ENCODE data around the gene OR8B3. TPM values are rescaled to one million over a fixed set of nuclear protein-coding genes. Genes with fewer than 3 reads are reported as not detected.
"Not testable (repeated sequence)": the region's sequence is repeated elsewhere in the genome, so short reads cannot be mapped to it uniquely, and the experiment has no call there.

OR8B3 gene
- total RNA-seq, 1 experiment from 2014 or later: not detected

DNA sequence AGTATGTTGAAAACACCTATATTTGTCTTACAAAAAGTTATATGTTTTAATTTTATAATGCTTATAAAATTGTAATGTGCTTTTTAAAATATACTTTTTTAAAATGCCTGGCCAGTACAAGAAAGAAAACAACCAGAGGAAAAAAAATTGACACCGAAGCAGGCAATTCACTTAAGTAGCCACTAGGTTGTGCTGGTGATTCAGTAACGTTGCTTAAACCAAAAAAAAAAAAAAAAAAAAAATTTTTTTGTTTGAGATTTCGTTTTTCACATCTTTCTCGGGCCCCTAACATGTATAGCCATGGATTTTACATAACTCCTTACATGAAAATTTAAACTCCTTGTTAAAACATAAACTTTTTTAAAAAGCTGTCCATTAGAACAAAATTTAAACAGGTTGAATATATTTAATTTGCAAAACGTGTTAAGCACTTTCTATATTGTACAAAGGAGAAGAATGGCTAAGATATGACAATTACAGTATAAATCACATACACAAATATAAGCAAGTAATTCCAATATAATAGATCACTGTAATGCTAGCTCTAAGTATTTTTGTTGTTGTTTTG, 16.6 kb upstream of the OR8B3 start:
- no peak overlapping the region for H3K4me2 ChIP-seq
- H3K9me2 ChIP-seq (ENCODE audit: insufficient read depth): no peaks in the 10 kb centered on the region; the same call in 1 of the 2 replicates
- no peaks in the 10 kb centered on the region for H3K36me3 ChIP-seq (ENCODE audit: low read depth)
- no peaks in the 10 kb centered on the region for H3K9me3 ChIP-seq (ENCODE audit: insufficient read depth, low read depth)
- no peaks in the 10 kb centered on the region for H3K79me2 ChIP-seq (ENCODE audit: low read depth)
- no peak overlapping the region for H3K27ac ChIP-seq
- H3K4me3 ChIP-seq: no peak overlapping the region
- H3F3A ChIP-seq (ENCODE audit: insufficient read depth, low read depth): no peaks in the 10 kb centered on the region
- peaks cover 5% of the 10 kb centered on the region for H3K27me3 ChIP-seq (ENCODE audit: insufficient read depth, low read depth)
- DNase-seq: peak in 1 of 2 experiments; percentile 39
- ChIA-PET CTCF (no interaction called here), POLR2A (ENCODE audit: unreplicated experiment) (no interaction called here)
- no peaks in the 10 kb centered on the region for H4K20me1 ChIP-seq (ENCODE audit: insufficient read depth)
- no peaks in the 10 kb centered on the region for H3K4me1 ChIP-seq (replicated peaks; ENCODE audit: insufficient read depth)
- H2AFZ ChIP-seq: no peak overlapping the region
- TF ChIP-seq EZH2 (IDR thresholded peaks at IDR 0.05; ENCODE audit: low read depth): no peak
- TF ChIP-seq, protein P1, sequence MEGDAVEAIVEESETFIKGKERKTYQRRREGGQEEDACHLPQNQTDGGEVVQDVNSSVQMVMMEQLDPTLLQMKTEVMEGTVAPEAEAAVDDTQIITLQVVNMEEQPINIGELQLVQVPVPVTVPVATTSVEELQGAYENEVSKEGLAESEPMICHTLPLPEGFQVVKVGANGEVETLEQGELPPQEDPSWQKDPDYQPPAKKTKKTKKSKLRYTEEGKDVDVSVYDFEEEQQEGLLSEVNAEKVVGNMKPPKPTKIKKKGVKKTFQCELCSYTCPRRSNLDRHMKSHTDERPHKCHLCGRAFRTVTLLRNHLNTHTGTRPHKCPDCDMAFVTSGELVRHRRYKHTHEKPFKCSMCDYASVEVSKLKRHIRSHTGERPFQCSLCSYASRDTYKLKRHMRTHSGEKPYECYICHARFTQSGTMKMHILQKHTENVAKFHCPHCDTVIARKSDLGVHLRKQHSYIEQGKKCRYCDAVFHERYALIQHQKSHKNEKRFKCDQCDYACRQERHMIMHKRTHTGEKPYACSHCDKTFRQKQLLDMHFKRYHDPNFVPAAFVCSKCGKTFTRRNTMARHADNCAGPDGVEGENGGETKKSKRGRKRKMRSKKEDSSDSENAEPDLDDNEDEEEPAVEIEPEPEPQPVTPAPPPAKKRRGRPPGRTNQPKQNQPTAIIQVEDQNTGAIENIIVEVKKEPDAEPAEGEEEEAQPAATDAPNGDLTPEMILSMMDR (conservative IDR thresholded peaks at IDR 0.05): peak; percentile 72
- no TSS peak for BruUV-seq (replicated peaks)
- intact Hi-C loops (cut with micrococcal nuclease; ENCODE audit: unreplicated experiment): loop anchor here (2.0 kb wide), 1 partner anchor 421 kb away; no protein-coding TSS in a partner anchor

DNA sequence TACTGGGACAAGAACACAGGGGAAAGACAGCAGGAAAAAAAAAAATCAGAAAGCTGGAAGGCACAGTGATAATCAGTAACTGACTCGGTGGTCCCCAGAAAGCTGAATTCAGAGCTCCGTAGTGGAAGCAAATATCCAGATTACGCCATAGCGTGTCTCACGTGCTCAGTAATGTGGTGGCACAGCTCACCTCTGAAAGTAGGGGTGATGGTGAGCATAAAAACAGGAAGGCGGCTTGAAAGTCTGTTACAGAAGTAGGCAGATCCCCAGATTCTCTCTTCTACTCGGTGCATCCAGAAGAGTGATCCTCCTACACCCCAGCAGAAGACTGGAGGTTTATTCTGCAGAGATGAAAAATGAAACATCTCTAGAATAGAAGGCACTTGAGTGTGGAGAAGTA, 11.1 kb upstream of the OR8B3 start:
- CTCF ChIA-PET: no interaction called here
- Histone ChIP-seq H3K4me1 (replicated peaks; ENCODE audit: insufficient read depth) (no peaks in the 10 kb centered on the region), H3K9me2 (ENCODE audit: insufficient read depth) (no peaks in the 10 kb centered on the region; the same call in 1 of the 2 replicates), H3K27me3 (ENCODE audit: insufficient read depth, low read depth) (peaks cover 16% of the 10 kb centered on the region; the same call in 1 of the 2 replicates), H3K4me2 (no peak overlapping the region), H3F3A (ENCODE audit: insufficient read depth, low read depth) (no peaks in the 10 kb centered on the region), H3K79me2 (ENCODE audit: low read depth) (no peaks in the 10 kb centered on the region), H2AFZ (no peak overlapping the region), H3K27ac (no peak overlapping the region), H3K4me3 (no peak overlapping the region), H3K36me3 (ENCODE audit: low read depth) (no peaks in the 10 kb centered on the region), H4K20me1 (ENCODE audit: insufficient read depth) (no peaks in the 10 kb centered on the region), H3K9me3 (ENCODE audit: insufficient read depth, low read depth) (no peaks in the 10 kb centered on the region)
- no TSS peak for BruUV-seq (replicated peaks)
- POLR2A ChIA-PET (ENCODE audit: unreplicated experiment): no interaction called here
- intact Hi-C loops (cut with micrococcal nuclease; ENCODE audit: unreplicated experiment): no loop called here
- DNase-seq: no peak
- no peak for TF ChIP-seq EZH2 (IDR thresholded peaks at IDR 0.05; ENCODE audit: low read depth)
- TF ChIP-seq, protein P1 (conservative IDR thresholded peaks at IDR 0.05): no peak

DNA sequence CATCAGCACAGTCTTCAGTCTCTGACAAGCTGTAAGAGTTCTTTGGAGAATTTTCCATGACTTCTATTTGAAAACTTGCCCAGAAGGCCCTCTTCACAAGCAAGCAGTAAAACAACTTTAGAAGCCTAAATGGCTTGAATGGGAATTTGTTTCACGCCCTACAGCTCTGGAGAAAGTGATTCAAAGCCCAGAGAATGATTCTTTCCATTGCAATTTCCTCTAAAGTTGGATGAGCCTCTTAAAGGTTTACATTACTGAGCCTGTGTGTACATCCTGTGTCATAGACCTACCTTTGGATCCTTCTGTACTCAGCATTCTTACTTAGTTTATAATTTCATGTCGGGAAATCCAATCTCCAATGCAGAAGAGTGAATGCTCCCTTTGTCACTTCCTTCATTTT, 6.8 kb upstream of the OR8B3 start:
- DNase-seq: no peak
- Histone ChIP-seq H3F3A (ENCODE audit: insufficient read depth, low read depth) (no peaks in the 10 kb centered on the region), H3K27me3 (ENCODE audit: insufficient read depth, low read depth) (peaks cover 13% of the 10 kb centered on the region; the same call in 1 of the 2 replicates), H3K4me1 (replicated peaks; ENCODE audit: insufficient read depth) (no peaks in the 10 kb centered on the region), H3K9me3 (ENCODE audit: insufficient read depth, low read depth) (peaks cover 4% of the 10 kb centered on the region; the same call in 1 of the 2 replicates), H3K79me2 (ENCODE audit: low read depth) (no peaks in the 10 kb centered on the region), H2AFZ (no peak overlapping the region), H3K27ac (no peak overlapping the region), H3K36me3 (ENCODE audit: low read depth) (no peaks in the 10 kb centered on the region), H3K9me2 (ENCODE audit: insufficient read depth) (no peaks in the 10 kb centered on the region; the same call in 1 of the 2 replicates), H3K4me2 (no peak overlapping the region), H3K4me3 (no peak overlapping the region), H4K20me1 (ENCODE audit: insufficient read depth) (no peaks in the 10 kb centered on the region)
- ChIA-PET POLR2A (ENCODE audit: unreplicated experiment) (no interaction called here), CTCF (no interaction called here)
- intact Hi-C loops (cut with micrococcal nuclease; ENCODE audit: unreplicated experiment): no loop called here
- TF ChIP-seq, protein P1 (conservative IDR thresholded peaks at IDR 0.05): no peak
- TF ChIP-seq EZH2 (IDR thresholded peaks at IDR 0.05; ENCODE audit: low read depth): no peak
- BruUV-seq (replicated peaks): no TSS peak

DNA sequence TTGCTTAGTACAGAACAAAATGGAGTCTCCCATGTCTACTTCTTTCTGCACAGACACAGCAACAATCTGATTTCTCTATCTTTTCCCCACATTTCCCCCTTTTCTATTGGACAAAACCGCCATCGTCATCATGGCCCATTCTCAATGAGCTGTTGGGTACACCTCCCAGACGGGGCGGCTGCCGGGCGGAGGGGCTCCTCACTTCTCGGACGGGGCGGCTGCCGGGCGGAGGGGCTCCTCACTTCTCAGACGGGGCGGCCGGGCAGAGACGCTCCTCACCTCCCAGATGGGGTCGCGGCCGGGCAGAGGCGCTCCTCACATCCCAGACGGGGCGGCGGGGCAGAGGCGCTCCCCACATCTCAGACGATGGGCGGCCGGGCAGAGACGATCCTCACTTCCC, 4.4 kb upstream of the OR8B3 start:
- H3K9me3 ChIP-seq (ENCODE audit: insufficient read depth, low read depth); H3K36me3 ChIP-seq (ENCODE audit: low read depth); H4K20me1 ChIP-seq (ENCODE audit: insufficient read depth); BruUV-seq (replicated peaks); H3F3A ChIP-seq (ENCODE audit: insufficient read depth, low read depth); H3K9me2 ChIP-seq (ENCODE audit: insufficient read depth); H3K27ac ChIP-seq; H3K79me2 ChIP-seq (ENCODE audit: low read depth); DNase-seq; H3K4me1 ChIP-seq (replicated peaks; ENCODE audit: insufficient read depth); POLR2A ChIA-PET (ENCODE audit: unreplicated experiment); H3K4me2 ChIP-seq; H3K4me3 ChIP-seq; H3K27me3 ChIP-seq (ENCODE audit: insufficient read depth, low read depth); H2AFZ ChIP-seq; CTCF ChIA-PET: not testable (repeated sequence)
- intact Hi-C loops (cut with micrococcal nuclease; ENCODE audit: unreplicated experiment): loop anchor here (5.0 kb wide), 1 partner anchor 1469 kb away; no protein-coding TSS in a partner anchor
